Effector memory CD8-positive, alpha-beta T cell (primary cell): ENCODE data around the gene MIGA2.

Experiments
- ATAC-seq: fragments of 150-1000 bp; cut with Tn5 transposase; replicated peaks from 2 replicates; pipeline ENCODE4 v1.10.0; 2021; ENCODE audit warnings: mild to moderate bottlenecking, moderate library complexity
- DNase-seq, 3 experiments: peaks; one replicate each; pipeline ENCODE4 v3.0.0; 2021
- H3K27ac Mint-ChIP-seq, 2 donors: one replicate each; pipeline ENCODE4 v1.8.0; 2022; ENCODE audit warnings: mild to moderate bottlenecking in 2 of 2, mixed read lengths in 2 of 2, moderate library complexity in 2 of 2
- H3K27me3 Mint-ChIP-seq, 2 donors: one replicate each; pipeline ENCODE4 v1.8.0; 2022; ENCODE audit warnings: mixed read lengths in 2 of 2
- H3K36me3 Mint-ChIP-seq: one replicate; pipeline ENCODE4 v1.8.0; 2022; ENCODE audit warnings: mild to moderate bottlenecking, moderate library complexity, mixed read lengths; ENCODE audit not compliant: insufficient read depth
- H3K4me1 Mint-ChIP-seq, 2 donors: one replicate each; pipeline ENCODE4 v1.8.0; 2022; ENCODE audit warnings: low read depth in 2 of 2, mixed read lengths in 2 of 2
- H3K4me3 Mint-ChIP-seq, 2 donors: one replicate each; pipeline ENCODE4 v1.8.0; 2022; ENCODE audit warnings: mild to moderate bottlenecking in 2 of 2, mixed read lengths in 2 of 2, moderate library complexity in 2 of 2
- H3K9me3 Mint-ChIP-seq, 2 donors: one replicate each; pipeline ENCODE4 v1.8.0; 2022; ENCODE audit warnings: mixed read lengths in 2 of 2

Gene MIGA2

DNA sequence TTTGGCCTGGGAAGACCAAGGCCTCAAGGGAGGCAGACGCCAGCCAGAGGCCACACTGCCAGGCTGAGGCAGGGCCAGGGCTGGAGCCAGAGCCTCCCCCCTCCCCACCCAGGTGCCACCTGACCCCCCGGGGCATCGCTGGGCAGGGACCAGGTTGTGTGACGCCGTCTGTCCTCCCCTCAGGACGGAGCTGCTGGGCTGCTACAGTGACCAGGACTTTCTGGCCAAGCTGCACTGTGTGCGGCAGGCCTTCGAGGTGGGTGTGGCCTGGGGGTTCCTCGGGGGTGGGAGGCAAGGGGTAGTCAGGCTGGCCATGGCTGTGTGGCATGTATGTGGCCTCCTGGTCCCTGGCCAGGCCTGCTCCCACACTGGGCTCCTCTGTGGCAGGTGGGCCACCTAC lies 26.6 kb downstream of the MIGA2 start:
- no peaks in the 10 kb centered on the region for H3K27me3 Mint-ChIP-seq
- no peak for ATAC-seq
- H3K27ac Mint-ChIP-seq = no peak overlapping the region
- no peak for DNase-seq
- no peak overlapping the region for H3K4me3 Mint-ChIP-seq
- no peaks in the 10 kb centered on the region for H3K9me3 Mint-ChIP-seq
- peaks cover 44% of the 10 kb centered on the region for H3K36me3 Mint-ChIP-seq
- H3K4me1 Mint-ChIP-seq = peaks cover 0 to under 1% of the 10 kb centered on the region in 2 donors

DNA sequence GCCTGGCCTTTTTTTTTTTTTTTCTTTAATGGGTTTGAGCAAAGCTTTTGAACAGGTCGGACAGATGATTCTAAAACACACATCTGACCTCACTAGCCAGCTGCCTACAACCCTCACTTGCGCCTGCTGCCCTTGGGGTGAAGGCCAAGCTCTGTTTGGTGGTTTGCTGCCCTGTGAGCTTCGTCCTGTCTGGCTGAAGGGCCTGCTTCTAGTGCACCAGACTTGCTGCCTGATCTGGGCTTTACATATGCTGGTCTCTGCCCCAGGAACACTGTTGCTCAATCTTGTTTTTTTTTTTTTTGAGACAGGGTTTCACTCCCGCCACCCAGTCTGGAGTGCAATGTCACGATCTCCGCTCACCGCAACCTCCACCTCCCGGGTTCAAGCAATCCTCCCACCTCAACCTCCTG lies 28.1 kb downstream of the MIGA2 start:
- Mint-ChIP-seq H3K4me1 (peaks cover 8 to 12% of the 10 kb centered on the region in 2 donors), H3K36me3 (peaks cover 45% of the 10 kb centered on the region)

DNA sequence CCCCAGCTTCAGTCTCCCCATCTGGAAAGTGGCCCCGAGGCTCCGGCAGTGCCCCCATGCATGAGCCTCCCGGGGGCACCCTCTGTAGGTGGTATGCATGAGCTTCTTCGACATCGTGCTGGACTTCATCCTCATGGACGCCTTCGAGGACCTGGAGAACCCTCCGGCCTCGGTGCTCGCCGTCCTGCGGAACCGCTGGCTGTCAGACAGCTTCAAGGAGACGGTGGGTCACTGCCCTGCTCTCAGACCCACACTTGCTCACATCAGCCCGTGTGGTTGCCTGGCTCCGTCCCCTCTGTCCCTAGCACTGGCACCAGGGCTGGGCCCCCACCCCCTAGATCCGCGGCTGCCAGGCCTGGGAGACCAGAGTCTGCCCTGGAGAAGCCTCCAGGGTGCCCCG lies 31.7 kb downstream of the MIGA2 start:
- no peak for DNase-seq
- no peaks in the 10 kb centered on the region for H3K27me3 Mint-ChIP-seq
- H3K36me3 Mint-ChIP-seq = peaks cover 39% of the 10 kb centered on the region
- peaks cover 11 to 30% of the 10 kb centered on the region in 2 donors for H3K4me1 Mint-ChIP-seq
- peak overlapping the region; percentile 87 to 94 for H3K27ac Mint-ChIP-seq
- H3K4me3 Mint-ChIP-seq = peak overlapping the region in 1 of 2 donors; percentile 70
- ATAC-seq = no peak
- no peaks in the 10 kb centered on the region for H3K9me3 Mint-ChIP-seq

More for the DNA sequence above, 28.1 kb downstream of the MIGA2 start:
- DNase-seq = no peak
- Mint-ChIP-seq H3K27me3 (no peaks in the 10 kb centered on the region), H3K4me3 (no peak overlapping the region), H3K9me3 (no peaks in the 10 kb centered on the region), H3K27ac (no peak overlapping the region)
- no peak for ATAC-seq

DNA sequence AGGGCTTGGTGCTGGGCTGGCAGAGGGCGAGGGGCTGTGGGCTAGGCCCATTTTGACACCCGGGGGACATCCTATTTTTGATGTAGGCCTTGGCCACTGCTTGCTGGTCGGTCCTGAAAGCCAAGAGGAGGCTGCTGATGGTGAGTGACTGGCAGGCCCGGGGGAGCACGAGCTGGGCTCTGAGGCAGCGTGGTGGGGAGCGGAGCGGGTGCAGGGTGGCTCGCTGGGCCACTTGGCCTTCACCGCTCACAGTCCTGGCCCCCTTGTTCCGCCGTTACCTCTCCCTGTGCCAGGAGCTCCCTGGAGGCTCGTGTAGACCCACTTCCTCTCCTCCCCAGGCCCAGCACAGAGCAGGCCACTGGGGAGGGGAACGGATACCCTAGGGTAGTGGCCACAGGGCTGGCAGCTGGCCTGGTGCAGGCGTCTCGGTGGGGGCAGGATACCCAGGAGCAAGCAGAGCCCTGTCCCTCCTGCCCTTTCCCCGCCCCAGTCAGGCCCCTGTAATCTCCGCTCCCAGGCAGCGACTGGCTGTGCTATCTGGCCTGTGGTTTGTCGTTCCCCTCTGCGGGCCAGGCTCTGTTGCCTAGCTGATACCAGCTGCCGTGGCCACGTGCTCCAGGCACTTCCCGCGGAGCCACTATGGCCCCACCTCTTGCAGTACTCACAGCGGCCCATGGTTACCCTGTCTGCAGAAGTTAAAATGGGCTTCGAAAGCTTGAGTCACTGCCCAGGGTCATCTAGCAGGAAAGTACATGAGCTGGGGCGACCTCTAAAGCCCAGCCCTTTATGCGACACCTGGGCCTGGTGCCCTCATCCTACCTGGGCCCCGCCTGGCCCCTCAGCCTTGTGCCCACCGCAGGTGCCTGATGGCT lies 32.8 kb downstream of the MIGA2 start:
- Mint-ChIP-seq H3K36me3 (peaks cover 37% of the 10 kb centered on the region), H3K4me1 (peaks cover 11 to 37% of the 10 kb centered on the region in 2 donors), H3K27ac (peak overlapping the region; percentile 87 to 94), H3K9me3 (no peaks in the 10 kb centered on the region), H3K4me3 (peak overlapping the region; percentile 60 to 70), H3K27me3 (no peaks in the 10 kb centered on the region)
- peak; percentile 31 to 66 (median 58) for DNase-seq
- ATAC-seq = peak; percentile 87

DNA sequence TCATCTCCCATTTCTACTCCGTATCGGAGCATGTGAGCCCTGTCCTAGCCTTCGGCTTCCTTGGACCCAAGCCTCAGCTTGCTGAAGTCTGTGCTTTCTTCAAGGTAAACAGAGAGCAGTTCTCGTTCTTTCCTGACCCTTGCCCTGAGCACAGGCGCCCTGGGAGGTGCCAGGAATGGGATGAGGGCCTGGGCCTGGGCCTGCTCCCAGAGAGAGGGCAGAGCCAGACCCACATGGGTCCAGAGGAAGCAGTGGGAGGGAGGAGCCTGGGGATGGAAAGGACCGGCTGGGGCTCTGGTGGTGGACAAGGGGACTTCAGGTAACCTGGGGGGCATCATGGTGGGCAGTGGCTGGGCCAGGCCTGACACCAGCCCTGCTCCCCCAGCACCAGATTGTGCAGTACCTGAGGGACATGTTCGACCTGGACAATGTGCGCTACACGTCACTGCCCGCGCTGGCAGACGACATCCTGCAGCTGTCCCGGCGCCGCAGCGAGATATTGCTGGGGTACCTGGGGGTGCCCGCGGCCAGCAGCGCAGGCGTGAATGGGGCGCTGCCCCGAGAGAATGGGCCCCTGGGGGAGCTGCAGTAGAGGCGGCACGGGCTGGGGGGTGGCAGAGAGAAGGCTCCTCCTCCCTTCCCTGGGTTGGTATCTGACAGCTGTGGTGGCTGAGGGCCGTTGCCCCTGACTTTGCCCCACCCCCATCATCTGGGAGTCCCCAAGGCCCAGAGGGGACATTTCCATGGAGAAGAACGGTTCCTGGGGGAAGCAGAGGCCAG lies 33.6 kb downstream of the MIGA2 start:
- peaks cover 11 to 38% of the 10 kb centered on the region in 2 donors for H3K4me1 Mint-ChIP-seq

DNA sequence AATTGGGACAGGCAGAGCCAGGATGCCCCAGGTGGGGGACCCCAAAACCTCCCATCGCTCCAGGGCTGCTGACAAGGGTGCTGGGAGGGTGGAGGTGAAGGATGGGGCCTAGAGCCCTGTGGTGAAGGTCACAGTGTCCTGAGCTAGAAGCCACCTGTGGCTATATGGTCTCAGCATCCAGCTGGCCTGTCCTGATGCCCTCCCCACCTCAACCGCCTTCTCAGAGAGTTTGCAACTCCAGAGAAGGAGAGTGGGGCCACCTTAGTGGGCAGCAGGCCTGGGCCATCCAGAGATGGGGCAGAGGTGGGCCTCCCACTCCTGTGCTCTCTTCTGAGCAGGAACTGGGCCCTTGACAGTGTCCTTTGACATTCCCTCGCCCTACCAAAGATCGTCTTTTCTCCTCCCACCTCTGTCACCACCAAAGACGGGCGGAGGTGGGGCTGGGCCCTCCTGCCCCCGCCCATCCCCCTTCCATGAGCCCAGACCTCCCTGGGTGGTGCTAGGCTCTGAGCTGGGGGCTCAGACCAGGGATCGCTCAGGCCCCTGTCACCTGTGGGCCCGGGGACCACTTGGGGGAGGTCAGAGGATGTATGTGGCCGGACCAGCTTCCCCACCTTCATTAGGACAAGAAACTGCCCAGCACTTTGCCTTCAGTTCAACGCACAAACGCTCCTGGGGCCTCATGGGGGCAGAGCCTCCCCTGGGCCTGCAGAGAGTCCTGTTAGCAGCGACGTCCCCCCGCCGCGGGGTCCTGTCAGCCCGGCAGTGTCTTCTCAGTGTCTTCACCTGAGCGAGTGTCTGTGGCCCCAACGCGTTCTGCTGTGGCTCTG lies 34.5 kb downstream of the MIGA2 start:
- Mint-ChIP-seq H3K27me3 (no peaks in the 10 kb centered on the region), H3K4me3 (peak overlapping the region in 1 of 2 donors; percentile 70), H3K27ac (peak overlapping the region in 1 of 2 donors; percentile 68), H3K4me1 (peaks cover 11 to 38% of the 10 kb centered on the region in 2 donors), H3K9me3 (no peaks in the 10 kb centered on the region), H3K36me3 (peaks cover 23% of the 10 kb centered on the region)
- ATAC-seq (no peak), DNase-seq (no peak)

More for the DNA sequence above, 33.6 kb downstream of the MIGA2 start:
- Mint-ChIP-seq H3K36me3 (peaks cover 29% of the 10 kb centered on the region), H3K27me3 (no peaks in the 10 kb centered on the region), H3K27ac (peak overlapping the region in 1 of 2 donors; percentile 87), H3K9me3 (no peaks in the 10 kb centered on the region), H3K4me3 (peak overlapping the region in 1 of 2 donors; percentile 70)
- DNase-seq = no peak
- ATAC-seq = no peak

DNA sequence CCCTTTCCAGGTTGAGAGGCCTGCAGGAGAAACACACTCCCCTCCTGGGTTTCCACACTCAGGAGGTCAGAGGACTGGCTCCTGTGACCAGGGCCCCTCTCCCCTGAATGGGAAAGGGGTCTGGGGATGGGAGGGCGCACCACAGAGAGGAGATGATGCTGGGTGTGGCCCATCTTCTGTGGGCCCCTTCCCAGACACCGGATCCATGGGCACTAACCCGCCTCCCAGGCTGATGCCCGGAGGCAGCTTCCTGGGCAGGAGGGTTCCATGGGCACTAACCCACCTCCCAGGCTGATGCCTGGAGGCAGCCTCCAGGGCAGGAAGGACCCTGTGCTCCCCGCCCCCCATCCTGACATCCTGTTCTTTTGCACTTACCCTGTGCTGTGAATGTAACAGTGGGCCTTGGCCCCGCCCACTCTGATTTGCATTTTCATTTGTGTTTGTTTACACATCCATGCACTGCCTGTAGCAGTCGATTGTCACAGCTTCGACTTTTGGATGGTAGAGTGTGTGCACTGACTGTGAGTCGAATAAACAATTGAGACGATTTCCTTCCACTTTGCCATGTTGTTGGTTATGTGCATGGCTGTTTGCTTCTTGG lies 35.2 kb downstream of the MIGA2 start:
- DNase-seq (peak; percentile 21 to 51 (median 38)), ATAC-seq (peak; percentile 37)
- peak overlapping the region in 1 of 2 donors; percentile 59 for H3K4me3 Mint-ChIP-seq
- peak overlapping the region in 1 of 2 donors; percentile 68 for H3K27ac Mint-ChIP-seq
- no peaks in the 10 kb centered on the region for H3K27me3 Mint-ChIP-seq
- no peaks in the 10 kb centered on the region for H3K9me3 Mint-ChIP-seq
- H3K36me3 Mint-ChIP-seq = peaks cover 23% of the 10 kb centered on the region
- peaks cover 11 to 38% of the 10 kb centered on the region in 2 donors for H3K4me1 Mint-ChIP-seq

DNA sequence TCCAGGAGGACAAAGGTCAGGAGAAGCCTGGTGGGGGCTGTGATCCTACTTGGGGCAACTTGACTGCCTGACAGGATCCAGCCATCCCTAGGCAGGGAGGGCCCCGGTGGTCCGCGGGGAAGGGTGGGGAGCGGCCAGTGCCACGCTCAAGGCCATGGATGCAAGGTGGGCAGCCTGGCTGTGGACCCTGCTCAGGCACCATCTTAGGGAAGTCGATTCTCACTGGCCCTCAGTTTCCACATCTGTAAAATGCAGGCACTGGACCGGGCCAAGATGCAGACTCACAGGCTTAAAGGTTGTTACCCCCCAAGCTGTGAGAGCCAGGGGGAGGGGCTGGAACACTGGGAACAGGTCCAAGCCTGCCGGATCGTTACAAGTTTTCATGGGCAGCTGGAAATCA lies 35.7 kb downstream of the MIGA2 start:
- Mint-ChIP-seq H3K9me3 (no peaks in the 10 kb centered on the region), H3K36me3 (peaks cover 19% of the 10 kb centered on the region), H3K27ac (peak overlapping the region in 1 of 2 donors; percentile 68), H3K27me3 (no peaks in the 10 kb centered on the region), H3K4me3 (peak overlapping the region in 1 of 2 donors; percentile 59), H3K4me1 (peaks cover 11 to 38% of the 10 kb centered on the region in 2 donors)
- no peak for DNase-seq
- no peak for ATAC-seq

DNA sequence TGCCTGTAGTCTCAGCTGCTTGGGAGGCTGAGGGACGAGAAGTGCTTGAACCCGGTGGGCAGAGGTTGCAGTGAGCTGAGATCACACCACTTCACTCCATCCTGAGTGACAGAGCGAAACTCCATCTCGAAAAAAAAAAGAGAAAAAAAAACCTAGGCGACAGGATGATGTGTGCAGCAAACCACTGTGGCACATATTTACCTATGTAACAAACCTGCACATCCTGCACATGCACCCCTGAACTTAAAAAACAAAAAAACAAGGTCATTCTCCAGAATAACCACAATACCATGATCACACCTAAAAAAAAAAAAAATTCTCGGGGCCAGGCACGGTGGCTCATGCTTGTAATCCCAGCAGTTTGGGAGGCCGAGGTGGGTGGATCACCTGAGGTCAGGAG lies 37.0 kb downstream of the MIGA2 start:
- H3K9me3 Mint-ChIP-seq = no peaks in the 10 kb centered on the region
- H3K4me3 Mint-ChIP-seq = peak overlapping the region in 1 of 2 donors; percentile 43
- H3K27ac Mint-ChIP-seq = peak overlapping the region; percentile 48 to 70
- DNase-seq = no peak
- H3K27me3 Mint-ChIP-seq = no peaks in the 10 kb centered on the region
- H3K4me1 Mint-ChIP-seq = peaks cover 9 to 34% of the 10 kb centered on the region in 2 donors
- ATAC-seq = peak; percentile 57
- H3K36me3 Mint-ChIP-seq = peaks cover 19% of the 10 kb centered on the region

DNA sequence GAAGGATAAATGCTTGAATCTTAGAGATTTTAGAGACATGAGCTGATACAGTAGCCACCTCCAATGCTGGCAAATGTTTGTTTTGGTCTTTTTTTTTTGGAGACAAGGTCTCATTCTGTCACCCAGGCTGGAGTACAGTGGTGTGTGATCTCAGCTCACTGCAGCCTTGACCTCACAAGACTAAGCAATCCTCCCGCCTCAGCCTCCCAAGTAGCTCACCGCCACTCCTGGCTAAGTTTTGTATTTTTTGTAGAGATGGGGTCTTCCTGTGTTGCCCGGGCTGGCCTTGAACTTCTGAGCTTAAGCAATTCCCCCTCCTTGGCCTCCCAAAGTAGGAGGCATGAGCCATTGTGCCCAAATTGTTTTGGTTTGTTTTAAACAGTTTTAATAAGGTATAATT lies 37.7 kb downstream of the MIGA2 start:
- Mint-ChIP-seq H3K27me3 (no peaks in the 10 kb centered on the region), H3K36me3 (peaks cover 17% of the 10 kb centered on the region), H3K9me3 (no peaks in the 10 kb centered on the region), H3K27ac (no peak overlapping the region), H3K4me1 (peaks cover 3 to 32% of the 10 kb centered on the region in 2 donors), H3K4me3 (no peak overlapping the region)
- DNase-seq = no peak
- no peak for ATAC-seq

DNA sequence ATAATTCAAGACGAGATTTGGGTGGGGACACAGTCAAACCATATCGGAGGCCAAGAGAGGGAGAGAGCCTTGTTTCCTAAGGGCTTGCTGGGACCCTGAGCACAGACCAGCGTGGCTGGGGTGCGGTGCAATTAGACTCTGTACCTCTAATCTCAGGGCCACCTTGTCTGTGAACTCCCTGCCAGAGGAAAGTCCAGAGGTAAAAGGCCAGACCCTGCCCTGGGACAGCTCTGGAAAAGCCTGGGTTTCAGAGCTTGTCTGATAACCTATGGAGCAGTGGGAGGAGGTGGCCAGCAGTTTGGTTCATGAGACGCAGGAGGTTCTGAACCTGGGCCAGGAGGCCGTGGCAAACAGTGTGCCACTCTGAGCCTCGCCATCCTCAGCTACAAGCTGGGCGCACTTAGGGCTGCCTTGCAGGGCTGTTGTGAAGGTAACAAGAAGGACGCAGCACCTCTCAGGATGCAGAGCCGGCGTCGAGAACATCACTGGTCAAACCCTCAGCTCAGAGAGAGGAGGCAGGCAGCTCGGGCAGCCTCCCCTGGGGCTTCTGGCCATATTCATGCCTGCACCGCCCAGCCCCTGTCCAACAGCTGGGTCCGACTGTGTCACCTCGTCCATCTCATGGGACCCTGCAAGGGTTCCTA lies 39.7 kb downstream of the MIGA2 start:
- H3K4me1 Mint-ChIP-seq = peaks cover 9 to 36% of the 10 kb centered on the region in 2 donors
- H3K4me3 Mint-ChIP-seq = no peak overlapping the region
- peaks cover 22% of the 10 kb centered on the region for H3K36me3 Mint-ChIP-seq
- ATAC-seq = no peak
- no peak for DNase-seq
- peak overlapping the region in 1 of 2 donors; percentile 85 for H3K27ac Mint-ChIP-seq
- H3K27me3 Mint-ChIP-seq = no peaks in the 10 kb centered on the region
- no peaks in the 10 kb centered on the region for H3K9me3 Mint-ChIP-seq

DNA sequence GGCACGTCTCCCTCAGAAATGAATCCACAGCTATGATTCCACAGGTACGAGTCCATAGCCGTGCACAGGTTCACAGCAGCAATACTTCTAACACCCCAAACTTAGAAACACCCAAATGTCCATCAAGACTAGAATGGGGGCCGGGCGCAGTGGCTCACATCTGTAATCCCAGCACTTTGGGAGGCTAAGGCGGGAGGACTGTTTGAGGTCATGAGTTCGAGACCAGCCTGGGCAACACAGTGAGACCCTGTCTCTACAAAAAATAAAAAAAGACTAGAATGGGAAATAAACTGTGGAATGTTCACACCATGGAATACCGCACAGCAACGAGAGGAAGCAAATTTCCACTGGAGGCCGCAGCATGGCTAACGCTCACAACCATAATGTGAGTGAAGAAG lies 40.2 kb downstream of the MIGA2 start:
- Mint-ChIP-seq H3K27me3 (no peaks in the 10 kb centered on the region), H3K4me1 (peaks cover 9 to 32% of the 10 kb centered on the region in 2 donors), H3K9me3 (no peaks in the 10 kb centered on the region), H3K27ac (no peak overlapping the region), H3K36me3 (peaks cover 20% of the 10 kb centered on the region), H3K4me3 (no peak overlapping the region)
- DNase-seq (no peak), ATAC-seq (no peak)
